IMR-90 (cell line): Measurements from ENCODE around the gene CRYBB2. TPM values are rescaled to one million over a fixed set of nuclear protein-coding genes. Genes with fewer than 3 reads are reported as not detected.

Source experiments
- ATAC-seq: fragments of 200-7000 bp; cut with Tn5 transposase; 2 replicates; pipeline ENCODE4 v1.9.1; 2020; ENCODE audit warnings: low read depth, mild to moderate bottlenecking, moderate library complexity
- BruUV-seq: library from RNA; stranded (reverse); fragments of 400-500 nt; replicated peaks from 2 replicates; lab custom pipeline; 2021; lab: Mats Ljungman, UMichigan
- CTCF ChIA-PET: fragments of 300-600 bp; formaldehyde crosslinking; extraction: SDS; loops from one replicate; lab custom pipeline; 2021; ENCODE audit warnings: antibody characterized with exemption; lab: Yijun Ruan, JAX
- POLR2A ChIA-PET: fragments of 300-600 bp; sonication (Branson Sonifier 250); formaldehyde crosslinking; loops from one replicate; lab custom pipeline; 2022; ENCODE audit warnings: antibody characterized with exemption; ENCODE audit not compliant: unreplicated experiment; lab: Charles Lee
- DNase-seq: peaks from one replicate; pipeline ENCODE4 v3.0.0; 2013
- H2AFZ ChIP-seq: replicated peaks from 2 replicates; pipeline ENCODE3; 2013; ENCODE audit warnings: low read length, mild to moderate bottlenecking; ENCODE audit not compliant: poor library complexity
- H2AK5ac ChIP-seq: 2 replicates; pipeline ENCODE4 v1.6.1; 2013; ENCODE audit warnings: low read depth, low read length, inconsistent platforms
- H2AK9ac ChIP-seq: replicated peaks from 2 replicates; pipeline ENCODE3; 2013; ENCODE audit warnings: mild to moderate bottlenecking, low read depth, low read length, moderate library complexity; ENCODE audit not compliant: poor library complexity
- H2BK120ac ChIP-seq: 2 replicates; pipeline ENCODE4 v1.6.1; 2013; ENCODE audit warnings: low read depth, low read length, inconsistent platforms
- H2BK15ac ChIP-seq: 3 replicates; pipeline ENCODE4 v1.6.1; 2013; ENCODE audit warnings: low read depth, low read length, inconsistent platforms
- H2BK20ac ChIP-seq: 2 replicates; pipeline ENCODE4 v1.6.1; 2013; ENCODE audit warnings: low read depth, mild to moderate bottlenecking, inconsistent platforms, low read length, moderate library complexity
- H2BK5ac ChIP-seq: 2 replicates; pipeline ENCODE4 v1.6.1; 2013; ENCODE audit warnings: mild to moderate bottlenecking, low read depth, low read length, inconsistent platforms; ENCODE audit not compliant: poor library complexity, severe bottlenecking
- H3K14ac ChIP-seq: replicated peaks from 2 replicates; pipeline ENCODE4 v1.6.1; 2013; ENCODE audit warnings: low read depth, low read length, inconsistent platforms
- H3K18ac ChIP-seq: 2 replicates; pipeline ENCODE4 v1.6.1; 2013; ENCODE audit warnings: low read depth, low read length, control low read depth
- H3K23ac ChIP-seq: 2 replicates; pipeline ENCODE4 v1.6.1; 2013; ENCODE audit warnings: low read depth, low read length, inconsistent platforms
- H3K27ac ChIP-seq: 2 replicates; pipeline ENCODE4 v1.5.1; 2013; ENCODE audit warnings: mild to moderate bottlenecking, control low read depth, low read length; ENCODE audit not compliant: insufficient read depth
- H3K27me3 ChIP-seq: 2 replicates; pipeline ENCODE4 v1.6.1; 2013; ENCODE audit warnings: low read length; ENCODE audit not compliant: control insufficient read depth, insufficient read depth
- H3K36me3 ChIP-seq: 2 replicates; pipeline ENCODE4 v1.6.1; 2013; ENCODE audit warnings: low read length, mixed read lengths; ENCODE audit not compliant: control insufficient read depth, insufficient read depth
- H3K4ac ChIP-seq: 2 replicates; pipeline ENCODE4 v1.6.1; 2013; ENCODE audit warnings: low read depth, low read length, inconsistent platforms
- H3K4me1 ChIP-seq: 2 replicates; pipeline ENCODE4 v1.6.1; 2013; ENCODE audit warnings: low read length, mixed read lengths; ENCODE audit not compliant: control insufficient read depth, insufficient read depth
- H3K4me2 ChIP-seq: 2 replicates; pipeline ENCODE4 v1.6.1; 2013; ENCODE audit warnings: low read depth, mild to moderate bottlenecking, control low read depth, low read length, moderate library complexity
- H3K4me3 ChIP-seq: 2 replicates; pipeline ENCODE4 v1.5.1; 2013; ENCODE audit warnings: low read depth, mild to moderate bottlenecking, control low read depth, low read length, moderate library complexity; ENCODE audit not compliant: insufficient read depth
- H3K56ac ChIP-seq: 2 replicates; pipeline ENCODE4 v1.6.1; 2013; ENCODE audit warnings: low read length, inconsistent platforms; ENCODE audit not compliant: insufficient read depth; ENCODE audit errors: extremely low read depth
- H3K79me1 ChIP-seq, 2 experiments: 2 replicates each; pipeline ENCODE4 v1.6.1; 2013; ENCODE audit warnings: low read length in 2 of 2, inconsistent platforms in 1 of 2, low read depth in 1 of 2
- H3K9ac ChIP-seq: 2 replicates; pipeline ENCODE4 v1.6.1; 2013; ENCODE audit warnings: low read depth, low read length, control low read depth
- H3K9me1 ChIP-seq: 2 replicates; pipeline ENCODE4 v1.6.1; 2013; ENCODE audit warnings: low read length, inconsistent platforms; ENCODE audit not compliant: insufficient read depth
- H3K9me3 ChIP-seq: 2 replicates; pipeline ENCODE4 v1.6.1; 2013; ENCODE audit warnings: low read length; ENCODE audit not compliant: control insufficient read depth, insufficient read depth
- H4K20me1 ChIP-seq: 2 replicates; pipeline ENCODE4 v1.6.1; 2013; ENCODE audit warnings: low read length, inconsistent platforms; ENCODE audit not compliant: insufficient read depth
- H4K5ac ChIP-seq: 2 replicates; pipeline ENCODE4 v1.6.1; 2013; ENCODE audit warnings: mild to moderate bottlenecking, low read depth, low read length, control low read depth
- H4K8ac ChIP-seq, 2 experiments: 2 replicates each; pipeline ENCODE4 v1.6.1; 2013; ENCODE audit warnings: low read depth in 2 of 2, low read length in 2 of 2, control low read depth in 1 of 2, inconsistent platforms in 1 of 2
- H4K91ac ChIP-seq: 2 replicates; pipeline ENCODE4 v1.6.1; 2013; ENCODE audit warnings: low read depth, low read length, inconsistent platforms; ENCODE audit not compliant: insufficient read depth
- BHLHE40 ChIP-seq: fragments of 150-350 bp; IDR thresholded peaks from 2 replicates; pipeline ENCODE4 v1.6.1; 2016; ENCODE audit warnings: mild to moderate bottlenecking, low read depth, low read length
- MAZ ChIP-seq: IDR thresholded peaks from 2 replicates; pipeline ENCODE4 v1.6.1; 2012; ENCODE audit warnings: low read depth, mild to moderate bottlenecking, low read length, improper control_type of control experiment, moderate library complexity, borderline replicate concordance
- RAD21 ChIP-seq: IDR thresholded peaks from 2 replicates; pipeline ENCODE4 v1.6.1; 2012; ENCODE audit warnings: low read length, improper control_type of control experiment
- WGBS, 2 experiments: methylation state at CpG; one replicate each; pipeline versions ENCODE4 v1.1.5 to v1.1.7; 2013; ENCODE audit warnings: missing lambda C conversion rate in 2 of 2; ENCODE audit not compliant: insufficient read length in 1 of 2; ENCODE audit errors: extremely low coverage in 2 of 2; 5-methylcytosine and 5-hydroxymethylcytosine counted together
- dilution Hi-C: fragments of 300-500 bp; cut with HindIII; formaldehyde crosslinking; loops from one replicate; pipeline ENCODE4 v1.14.3; 2018; ENCODE audit warnings: low sequenced_read_pairs; ENCODE audit not compliant: unreplicated experiment
- in situ Hi-C: fragments of 300-500 bp; cut with MboI; formaldehyde crosslinking; loops from 3 replicates; pipeline ENCODE4 v1.14.3; 2019; ENCODE audit warnings: low sequenced_read_pairs, inconsistent platforms, mixed read lengths
- intact Hi-C: fragments of 100-400 bp; cut with micrococcal nuclease; formaldehyde crosslinking; loops from 2 replicates; pipeline ENCODE4 v1.10.0; 2022
- polyA plus RNA-seq, 3 experiments: library from polyadenylated mRNA; depleted of rRNA; stranded (reverse); fragments of >200 nt; gene quantifications; 2 replicates each; pipeline ENCODE4 v1.2.3, GENCODE V29; 2012; ENCODE audit warnings: low replicate concordance in 1 of 3
- total RNA-seq: library from RNA; depleted of rRNA; stranded (reverse); fragments of >200 nt; gene quantifications from 2 replicates; pipeline ENCODE4 v1.2.3, GENCODE V29; 2012

CRYBB2 gene
- total and polyA plus RNA-seq, 2 of the 4 experiments (the other 2 are of a cell fraction) = not detected

DNA sequence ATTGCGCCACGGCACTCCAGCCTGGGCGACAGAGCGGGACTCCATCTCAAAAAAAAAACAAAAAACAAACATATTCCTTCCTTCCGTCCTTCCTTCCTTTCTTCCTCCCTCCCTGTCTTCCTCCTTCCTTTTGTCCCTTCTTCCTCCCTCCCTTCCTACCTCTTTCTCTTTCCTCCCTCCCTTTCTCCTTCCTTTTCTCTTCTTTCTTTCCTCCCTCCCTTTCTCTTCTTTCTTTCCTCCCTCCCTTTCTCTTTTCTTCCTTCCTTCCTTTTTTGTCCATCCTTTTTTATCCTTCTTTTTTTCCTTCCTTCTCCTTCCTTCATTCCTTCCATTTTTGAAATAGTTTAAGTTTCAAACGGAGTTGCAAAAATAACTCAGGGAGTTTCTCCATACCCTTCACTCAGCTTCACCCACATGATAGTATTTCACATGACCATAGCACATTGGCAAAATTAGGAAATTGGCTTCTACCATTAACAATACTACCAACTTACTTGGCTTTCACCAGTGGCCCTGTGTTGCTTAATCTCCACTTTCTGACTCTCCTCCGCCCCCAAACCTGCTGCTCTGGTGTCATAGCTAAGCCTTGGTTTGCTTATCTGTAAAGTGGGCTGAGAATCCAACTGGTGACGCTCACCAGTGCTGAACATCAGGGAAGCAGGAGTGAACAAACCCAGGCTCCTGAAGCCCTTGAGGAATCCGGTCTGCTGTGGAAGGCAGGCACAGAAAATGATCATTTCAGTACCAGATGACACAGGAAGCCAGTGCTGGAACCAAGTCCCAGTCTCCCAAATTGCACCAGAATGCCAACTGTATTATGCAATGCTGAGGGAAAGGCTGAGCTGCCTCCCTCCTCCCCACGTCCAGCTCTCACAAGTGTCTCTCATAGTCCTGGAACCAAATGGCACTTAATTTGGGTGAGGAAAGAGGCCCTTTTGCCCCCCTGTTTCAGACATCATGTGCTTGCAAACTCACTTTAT is 37.0 kb upstream of the CRYBB2 start:
- H2AFZ ChIP-seq = no peak overlapping the region
- BruUV-seq = no TSS peak
- no peak overlapping the region for H3K4ac ChIP-seq
- no peak overlapping the region for H3K23ac ChIP-seq
- H4K8ac ChIP-seq = no peak overlapping the region
- no peak overlapping the region for H3K18ac ChIP-seq
- H4K20me1 ChIP-seq = no peaks in the 10 kb centered on the region
- peaks cover 2% of the 10 kb centered on the region; the same call in 1 of the 2 replicates for H3K27me3 ChIP-seq
- WGBS, 2 experiments = 74% methylated on average over 6 of the region's 10 CpGs; no CpG with 5 or more reads in 1 of the 2 experiments
- ChIA-PET CTCF (no interaction called here), POLR2A (no interaction called here)
- H3K9me3 ChIP-seq = peaks cover 6% of the 10 kb centered on the region
- no peak overlapping the region for H2BK20ac ChIP-seq
- no peak overlapping the region for H3K4me2 ChIP-seq
- H3K27ac ChIP-seq = no peak overlapping the region
- no peaks in the 10 kb centered on the region for H3K4me1 ChIP-seq
- H4K91ac ChIP-seq = no peak overlapping the region
- H2BK15ac ChIP-seq = no peak overlapping the region
- no peaks in the 10 kb centered on the region for H3K79me1 ChIP-seq
- intact Hi-C loops (no loop called here), in situ Hi-C loops (no loop called here), dilution Hi-C loops (no loop called here)
- no peak overlapping the region for H2AK9ac ChIP-seq
- H3K14ac ChIP-seq = no peak overlapping the region
- no peak overlapping the region for H2BK120ac ChIP-seq
- no peak overlapping the region for H3K9ac ChIP-seq
- ATAC-seq (no peak), DNase-seq (no peak)
- no peaks in the 10 kb centered on the region for H3K9me1 ChIP-seq
- no peak overlapping the region for H4K5ac ChIP-seq
- H3K36me3 ChIP-seq = no peaks in the 10 kb centered on the region
- TF ChIP-seq RAD21 (no peak), BHLHE40 (no peak), MAZ (no peak)
- no peak overlapping the region for H2BK5ac ChIP-seq
- H3K4me3 ChIP-seq = no peak overlapping the region
- H2AK5ac ChIP-seq = no peak overlapping the region
- no peak overlapping the region for H3K56ac ChIP-seq
